ENCODE measurements around the gene FER1L5.
A peak's percentile ranks its signal among the peaks of the same experiment; 100 is the strongest.

Gene FER1L5

DNA sequence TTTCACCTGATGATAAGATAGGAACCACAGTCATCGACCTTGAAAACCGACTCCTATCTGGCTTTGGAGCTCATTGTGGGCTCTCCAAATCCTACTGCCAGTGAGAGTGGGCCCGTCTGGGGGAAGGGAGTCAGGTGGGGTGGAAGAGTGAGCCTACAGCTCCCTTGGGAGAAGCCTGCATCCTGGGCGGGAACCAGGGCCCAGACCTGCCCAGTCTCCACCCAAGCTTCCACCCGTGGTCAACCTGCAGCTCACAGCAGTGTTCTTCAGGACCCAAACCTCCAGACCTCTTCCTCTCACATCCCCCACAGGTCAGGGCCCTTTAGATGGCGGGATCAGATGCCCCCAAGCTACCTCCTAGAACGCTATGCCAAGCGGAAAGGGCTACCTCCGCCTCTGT, 57.1 kb downstream of the FER1L5 start:
- DNase-seq: no peak

GRCh38 chr2:96700086-96700485, 57.5 kb downstream of the FER1L5 start:
- no peak for DNase-seq

DNA sequence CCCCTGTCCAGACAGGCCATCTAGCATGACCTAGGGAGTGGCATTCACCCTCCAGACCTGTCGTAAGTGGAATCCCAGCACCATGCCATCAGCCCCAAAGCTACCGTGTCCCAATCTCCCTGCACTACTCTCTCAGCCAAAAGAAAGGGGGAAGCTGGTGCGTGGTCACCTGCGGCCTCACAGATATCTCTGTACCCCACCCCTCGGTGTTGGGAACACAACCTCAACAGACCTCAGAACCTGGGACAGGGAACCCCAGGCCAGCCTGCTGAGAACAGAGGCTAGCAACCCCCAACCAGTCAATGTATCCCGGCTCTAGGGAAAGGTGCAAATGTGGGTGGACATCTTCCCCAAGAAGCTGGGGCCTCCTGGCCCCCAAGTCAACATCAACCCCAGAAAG, 59.1 kb downstream of the FER1L5 start:
- DNase-seq: no peak

DNA sequence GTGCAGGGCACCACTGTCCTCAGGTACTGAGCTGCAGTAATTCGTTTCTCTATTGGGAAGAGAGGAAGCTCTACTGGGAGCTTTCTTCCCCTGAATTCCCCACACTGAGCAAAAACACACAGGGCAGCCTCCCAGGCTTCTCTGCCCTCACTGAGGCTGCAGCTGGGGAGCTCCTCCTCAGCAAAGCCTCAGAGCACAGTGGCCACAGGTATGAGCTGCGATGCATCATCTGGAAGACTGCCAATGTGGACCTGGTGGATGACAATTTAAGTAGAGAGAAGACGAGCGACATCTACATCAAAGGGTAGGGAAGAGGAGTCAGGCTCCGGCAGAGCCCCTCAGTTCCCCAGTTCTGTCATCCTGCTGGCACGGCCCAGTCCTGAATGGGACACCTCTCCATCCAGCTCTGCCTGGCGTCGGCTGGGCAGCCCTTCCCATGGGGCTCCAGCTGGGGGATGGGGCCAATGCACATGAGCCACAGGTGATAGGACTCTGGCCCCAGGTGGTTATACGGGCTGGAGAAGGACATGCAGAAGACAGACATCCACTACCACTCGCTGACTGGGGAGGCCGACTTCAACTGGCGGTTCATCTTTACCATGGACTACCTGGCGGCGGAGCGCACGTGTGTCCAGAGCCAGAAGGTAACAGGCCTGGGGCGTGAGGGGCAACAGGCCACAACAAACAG, 59.7 kb downstream of the FER1L5 start:
- no peak for DNase-seq

- no peak for DNase-seq
These were observed 60.6 kb downstream of the FER1L5 start for GRCh38 chr2:96703021-96703751.

GRCh38 chr2:96710985-96711384, 68.4 kb downstream of the FER1L5 start:
- no peak for DNase-seq

GRCh38 chr2:96715658-96716057, 73.1 kb downstream of the FER1L5 start:
- no peak for DNase-seq

- DNase-seq: no peak
These were observed 73.8 kb downstream of the FER1L5 start for GRCh38 chr2:96716388-96716787.

DNA sequence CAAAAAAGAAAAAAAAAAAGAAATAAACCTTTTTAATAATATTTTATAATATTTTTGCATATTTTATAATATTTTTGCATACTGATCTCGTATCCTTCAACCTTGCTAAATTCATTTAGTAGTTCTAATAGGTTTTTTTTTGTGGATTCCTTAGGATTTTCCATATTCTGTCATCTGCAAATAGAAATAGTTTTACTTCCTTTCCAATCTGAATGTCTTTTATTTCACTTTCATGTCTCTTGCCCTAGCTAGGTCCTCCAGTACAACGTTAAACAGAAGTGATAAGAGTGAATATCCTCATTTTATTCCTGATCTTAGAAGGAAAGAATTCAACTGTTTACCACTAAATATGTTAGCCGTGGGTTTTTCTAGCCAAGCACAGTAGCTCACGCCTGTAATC, 83.6 kb downstream of the FER1L5 start:
- DNase-seq: no peak

DNA sequence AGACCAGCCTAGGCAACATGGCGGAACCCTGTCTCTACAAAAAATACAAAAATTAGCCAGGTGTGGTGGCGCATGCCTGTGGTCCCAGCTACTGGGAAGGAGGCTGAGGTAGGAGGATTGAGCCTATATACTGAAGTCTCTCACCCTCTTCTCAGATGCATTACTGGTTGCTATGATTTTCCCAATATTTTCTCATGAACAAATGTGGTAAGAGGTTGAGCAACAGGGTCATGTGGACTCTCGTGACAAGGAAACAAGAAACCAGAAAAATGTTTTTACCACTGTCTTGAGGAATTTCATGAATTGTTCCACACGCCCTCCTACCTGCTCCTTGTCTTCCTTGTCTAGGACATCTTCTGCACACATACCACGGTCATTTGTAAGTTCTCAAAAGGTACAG, 84.9 kb downstream of the FER1L5 start:
- DNase-seq: no peak

DNA sequence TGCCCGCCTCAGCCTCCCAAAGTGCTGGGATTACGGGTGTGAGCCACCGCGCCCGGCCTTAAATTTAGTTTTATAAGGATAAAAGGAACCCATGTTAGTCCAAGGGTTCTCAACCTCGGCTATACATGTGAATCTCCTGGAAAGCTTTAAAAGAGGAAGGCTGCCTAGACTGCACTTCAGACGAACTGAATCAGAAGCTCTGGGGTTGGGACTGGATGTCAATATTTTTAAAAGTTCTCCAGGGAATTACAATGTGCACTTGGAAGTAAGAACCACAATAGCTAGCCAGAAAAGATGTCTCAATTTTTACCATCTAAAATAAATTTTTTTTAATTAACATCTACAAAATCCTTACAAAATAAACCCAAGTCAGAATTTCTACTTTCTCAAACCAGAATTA, 87.2 kb downstream of the FER1L5 start:
- DNase-seq: no peak

- DNase-seq: no peak
These were observed 87.6 kb downstream of the FER1L5 start for GRCh38 chr2:96730212-96730611.

GRCh38 chr2:96733931-96734330, 91.4 kb downstream of the FER1L5 start:
- no peak for DNase-seq

GRCh38 chr2:96734880-96735583, 92.5 kb downstream of the FER1L5 start:
- DNase-seq: no peak

DNA sequence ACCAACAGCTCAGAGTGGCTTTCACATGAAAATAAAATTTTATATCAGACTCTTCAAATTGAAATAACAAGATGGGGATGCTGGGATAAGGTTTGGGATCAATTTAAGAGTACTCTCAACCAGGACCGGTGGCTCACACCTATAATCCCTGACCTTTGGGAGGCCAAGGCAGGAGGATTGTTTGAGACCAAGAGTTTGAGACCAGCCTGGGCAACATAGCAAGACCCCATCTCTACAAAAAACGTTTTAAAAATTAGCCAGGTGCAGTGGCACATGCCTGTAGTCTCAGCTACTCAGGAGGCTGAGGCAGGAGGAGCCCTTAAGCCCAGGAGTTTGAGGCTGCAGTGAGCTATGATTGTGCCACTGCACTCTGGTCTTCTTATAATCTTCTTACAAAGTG, 94.7 kb downstream of the FER1L5 start:
- no peak for DNase-seq

DNA sequence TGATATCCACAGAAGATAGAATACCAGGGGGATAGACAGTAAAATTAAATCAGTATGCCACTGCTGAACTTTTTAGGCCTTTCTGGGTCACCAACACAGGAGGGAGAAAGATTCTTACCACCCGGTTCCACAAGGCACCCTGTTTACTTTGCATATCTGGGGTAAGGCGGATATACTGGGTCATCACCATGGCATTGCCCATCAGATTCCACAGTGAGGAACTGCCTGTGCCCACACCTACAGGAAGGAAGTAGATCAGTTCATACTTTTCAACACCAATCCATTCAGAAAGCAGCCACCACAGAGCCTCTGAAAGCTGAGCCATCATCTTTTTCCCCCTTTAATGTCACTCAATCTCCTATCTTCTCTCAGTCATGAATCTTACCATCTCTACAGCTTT, 95.3 kb downstream of the FER1L5 start:
- no peak for DNase-seq

DNA sequence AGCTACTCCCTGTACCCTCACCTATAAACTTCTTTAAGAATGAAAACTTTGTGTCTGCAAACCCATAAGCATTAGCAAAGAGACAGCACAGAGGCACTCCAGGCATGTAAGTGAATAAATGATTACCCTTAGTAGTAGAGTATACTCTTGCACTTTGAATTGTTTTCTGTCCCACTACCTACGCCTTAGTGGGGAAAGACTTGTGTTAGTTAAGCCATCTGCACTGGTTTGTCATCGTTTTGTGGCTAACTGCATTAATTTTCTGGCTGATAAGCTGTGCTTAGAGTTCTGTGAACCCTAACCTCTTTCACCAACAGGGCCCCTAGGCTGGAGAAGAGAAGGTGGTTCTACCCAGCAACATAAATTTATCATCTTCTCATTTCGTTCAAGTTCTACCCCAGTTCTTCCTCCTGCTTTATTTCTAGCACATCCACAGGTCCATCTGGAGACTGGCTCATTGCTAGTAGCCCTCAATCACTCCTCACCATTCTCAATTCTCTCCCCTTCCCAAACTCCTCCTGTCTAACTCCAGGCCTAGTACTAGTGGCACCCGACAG, 96.6 kb downstream of the FER1L5 start:
- DNase-seq: no peak

DNA sequence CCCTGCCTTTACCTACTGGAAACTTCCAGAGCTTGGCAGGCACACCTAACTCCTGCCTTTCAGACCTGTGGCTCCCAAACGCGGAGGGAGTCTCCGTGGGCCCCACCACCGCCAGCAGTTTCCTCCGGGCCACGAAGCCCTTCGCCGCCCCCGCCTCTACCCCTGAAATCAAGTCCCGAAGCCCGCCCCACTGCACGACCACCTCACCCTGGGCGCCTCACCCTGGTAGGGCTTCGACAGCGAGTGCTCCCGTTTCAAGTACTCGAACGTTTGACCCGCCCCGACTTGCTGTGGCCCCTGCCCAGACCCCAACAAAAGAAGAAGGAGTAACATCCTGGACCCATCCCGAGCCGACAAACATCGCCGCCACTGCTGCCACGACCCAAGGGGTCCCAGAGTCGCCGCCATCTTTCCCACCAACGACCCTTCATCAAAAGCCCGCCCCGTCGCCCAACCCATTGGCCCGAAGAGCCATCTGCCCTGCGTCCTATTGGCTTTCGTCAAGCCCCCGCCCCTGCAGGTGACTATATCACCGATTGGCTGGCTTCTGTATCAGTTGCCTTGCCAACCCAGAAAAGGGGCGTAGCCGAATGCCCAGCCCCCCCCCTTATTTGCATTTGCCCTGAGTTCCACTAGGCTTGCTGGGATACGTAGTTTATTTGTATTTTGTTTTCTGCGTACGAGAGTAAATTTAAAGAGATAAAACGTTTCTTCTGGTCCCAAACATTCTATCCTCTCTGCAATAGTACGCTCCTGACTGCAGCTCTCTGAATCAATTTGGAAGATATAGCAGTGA, 97.3 kb downstream of the FER1L5 start, which contains the start of gene LMAN2L:
Gene LMAN2L, minus strand, starts transcription at position 432 of the 796 bp plus-strand sequence. Its CDS starts 24 bp downstream, at position 408.
- peak; percentile 98 for DNase-seq

DNA sequence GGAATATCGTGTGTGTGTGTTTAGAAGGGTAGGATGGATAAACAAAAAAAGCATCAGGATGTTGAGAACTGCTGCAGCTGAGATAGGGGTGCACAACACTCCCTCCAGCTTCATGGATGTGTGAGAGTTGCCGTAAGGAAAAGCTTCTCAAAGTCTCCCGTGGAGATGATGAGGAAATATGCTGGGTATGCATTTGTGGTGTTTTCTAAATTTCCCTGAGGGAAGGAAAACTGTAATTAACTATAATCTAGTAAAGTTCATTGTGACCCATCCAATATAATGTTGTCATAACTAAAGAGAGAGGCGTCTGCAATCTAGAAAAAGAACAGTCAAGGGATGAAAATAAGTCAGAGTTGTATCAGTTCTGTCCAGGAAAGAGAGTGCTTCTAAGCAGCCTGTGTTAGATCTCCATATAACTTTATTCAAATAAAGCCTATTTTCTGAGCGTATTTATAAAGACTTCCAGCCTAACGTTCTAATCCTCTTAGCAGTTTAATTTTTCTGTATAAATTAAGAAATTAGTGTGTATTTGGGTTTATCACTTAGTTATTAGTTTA, 104.6 kb downstream of the FER1L5 start:
- DNase-seq: no peak

DNA sequence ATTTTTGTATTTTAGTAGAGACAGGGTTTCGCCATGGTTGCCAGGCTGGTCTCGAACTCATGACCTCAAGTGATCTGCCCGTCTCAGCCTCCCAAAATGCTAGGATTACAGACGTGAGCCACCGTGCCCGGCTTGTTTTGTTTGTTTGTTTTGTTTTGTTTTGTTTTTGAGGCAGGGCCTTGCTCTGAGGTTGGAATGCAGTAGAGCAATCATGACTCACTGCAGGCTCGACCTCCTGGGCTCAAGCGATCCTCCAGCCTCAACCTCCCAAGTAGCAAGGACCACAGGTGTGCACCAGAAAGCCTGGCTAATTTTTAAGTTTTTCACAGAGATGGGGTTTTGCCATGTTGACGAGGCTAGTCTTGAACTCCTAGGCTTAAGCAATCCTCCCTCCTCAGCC, 109.2 kb downstream of the FER1L5 start:
- no peak for DNase-seq

DNA sequence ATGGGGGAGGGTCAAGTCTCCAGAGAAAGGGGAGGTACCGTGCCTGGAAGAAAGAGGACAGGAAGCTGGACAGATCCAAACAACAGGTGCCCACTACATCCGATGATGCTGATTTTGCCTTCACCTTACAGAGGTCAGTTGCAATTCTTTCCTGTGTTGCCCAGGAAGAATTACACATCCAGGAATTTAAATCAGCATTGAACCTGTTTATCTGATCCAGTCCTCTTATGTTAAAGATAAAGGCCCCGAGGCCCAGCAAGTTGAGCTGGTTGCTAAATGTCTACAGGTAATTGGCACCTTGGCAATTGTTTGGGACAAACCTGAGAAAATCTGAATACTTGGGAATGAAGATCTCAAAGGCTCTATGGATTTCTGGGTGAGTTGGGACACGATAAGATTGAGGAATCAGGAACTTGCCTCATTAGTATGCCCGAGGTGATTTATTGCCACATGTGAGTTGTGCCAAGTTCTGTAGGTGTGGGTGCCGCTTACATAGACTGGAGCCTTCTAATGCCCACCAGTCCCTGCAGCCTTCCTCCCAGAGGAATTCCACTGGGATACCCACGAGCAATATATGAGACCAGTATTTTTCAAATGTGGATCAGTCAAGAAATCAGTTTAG, 111.2 kb downstream of the FER1L5 start:
- DNase-seq: no peak

GRCh38 chr2:96754317-96754716, 111.8 kb downstream of the FER1L5 start:
- no peak for DNase-seq

Measured in stimulated activated naive CD4-positive, alpha-beta T cell treated with Interleukin-2 at 50 U/mL for 16 hours (primary cell).